OCI-LY7 (cell line): Measurements from ENCODE around the gene DUSP15.

Experiments
- EZH2phosphoT487 ChIP-seq: fragments of 200-600 bp; sonication (generic); IDR thresholded peaks from 2 replicates; pipeline ENCODE4 v1.6.1; 2018; ENCODE audit warnings: low read depth, borderline replicate concordance, mild to moderate bottlenecking, mixed run types, antibody characterized with exemption, low read length, moderate library complexity, mixed read lengths
- TF ChIP-seq, protein P1 (sequence below): fragments of 200-600 bp; sonication (generic); conservative IDR thresholded peaks from 2 replicates; pipeline ENCODE4 v1.5.1; 2014; ENCODE audit warnings: mild to moderate bottlenecking, antibody characterized with exemption, low read length, moderate library complexity, mixed read lengths

DNA sequence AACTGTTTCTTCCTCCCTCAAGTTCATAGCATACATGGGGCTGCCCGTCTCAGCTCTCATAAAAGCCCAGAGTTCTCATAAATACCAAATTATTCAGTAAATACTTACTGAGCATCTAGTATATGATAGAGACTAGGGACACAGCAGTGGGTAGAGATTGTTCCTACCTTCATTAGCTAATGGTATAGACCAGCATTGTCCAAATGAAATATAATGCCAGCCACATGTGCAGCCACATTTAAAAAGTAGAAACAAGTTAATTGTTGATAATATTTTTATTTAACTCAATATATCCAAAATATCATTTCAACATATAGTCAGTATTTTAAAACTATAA lies 1.3 kb upstream of the DUSP15 start:
- TF ChIP-seq, protein P1, sequence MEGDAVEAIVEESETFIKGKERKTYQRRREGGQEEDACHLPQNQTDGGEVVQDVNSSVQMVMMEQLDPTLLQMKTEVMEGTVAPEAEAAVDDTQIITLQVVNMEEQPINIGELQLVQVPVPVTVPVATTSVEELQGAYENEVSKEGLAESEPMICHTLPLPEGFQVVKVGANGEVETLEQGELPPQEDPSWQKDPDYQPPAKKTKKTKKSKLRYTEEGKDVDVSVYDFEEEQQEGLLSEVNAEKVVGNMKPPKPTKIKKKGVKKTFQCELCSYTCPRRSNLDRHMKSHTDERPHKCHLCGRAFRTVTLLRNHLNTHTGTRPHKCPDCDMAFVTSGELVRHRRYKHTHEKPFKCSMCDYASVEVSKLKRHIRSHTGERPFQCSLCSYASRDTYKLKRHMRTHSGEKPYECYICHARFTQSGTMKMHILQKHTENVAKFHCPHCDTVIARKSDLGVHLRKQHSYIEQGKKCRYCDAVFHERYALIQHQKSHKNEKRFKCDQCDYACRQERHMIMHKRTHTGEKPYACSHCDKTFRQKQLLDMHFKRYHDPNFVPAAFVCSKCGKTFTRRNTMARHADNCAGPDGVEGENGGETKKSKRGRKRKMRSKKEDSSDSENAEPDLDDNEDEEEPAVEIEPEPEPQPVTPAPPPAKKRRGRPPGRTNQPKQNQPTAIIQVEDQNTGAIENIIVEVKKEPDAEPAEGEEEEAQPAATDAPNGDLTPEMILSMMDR = no peak
- no peak for TF ChIP-seq EZH2phosphoT487
